Loucy (cell line): ENCODE measurements around the gene TARBP2.
"Not testable (repeated sequence)": the region's sequence is repeated elsewhere in the genome, so short reads cannot be mapped to it uniquely, and the experiment has no call there.

ENCODE experiments used
- H2AFZ ChIP-seq: fragments of 200-600 bp; sonication (generic); 2 replicates; pipeline ENCODE4 v1.6.0; 2016; ENCODE audit warnings: antibody characterized with exemption, mild to moderate bottlenecking, low read length, moderate library complexity
- H3F3A ChIP-seq: fragments of 200-600 bp; 2 replicates; pipeline ENCODE4 v1.6.0; 2016; ENCODE audit warnings: antibody characterized with exemption, low read depth, mild to moderate bottlenecking
- H3K27me3 ChIP-seq: fragments of 200-600 bp; sonication (generic); 2 replicates; pipeline ENCODE4 v1.6.1; 2014; ENCODE audit warnings: low read length, mild to moderate bottlenecking; ENCODE audit not compliant: insufficient read depth, poor library complexity, severe bottlenecking
- H3K36me3 ChIP-seq: fragments of 200-600 bp; sonication (generic); 2 replicates; pipeline ENCODE4 v1.6.1; 2016; ENCODE audit warnings: low read length; ENCODE audit not compliant: insufficient read depth
- H3K4me1 ChIP-seq: fragments of 200-600 bp; sonication (generic); 2 replicates; pipeline ENCODE4 v1.5.1; 2014; ENCODE audit warnings: low read length, mild to moderate bottlenecking; ENCODE audit not compliant: insufficient read depth, poor library complexity, severe bottlenecking
- H3K4me2 ChIP-seq: fragments of 200-600 bp; sonication (generic); 2 replicates; pipeline ENCODE4 v1.6.0; 2014; ENCODE audit warnings: antibody characterized with exemption, low read length, low read depth, mild to moderate bottlenecking; ENCODE audit not compliant: poor library complexity, severe bottlenecking
- H3K4me3 ChIP-seq: fragments of 200-600 bp; sonication (generic); 2 replicates; pipeline ENCODE4 v1.5.1; 2014; ENCODE audit warnings: low read length, mild to moderate bottlenecking, mixed read lengths; ENCODE audit not compliant: poor library complexity, severe bottlenecking
- H3K79me2 ChIP-seq: fragments of 200-600 bp; sonication (generic); 2 replicates; pipeline ENCODE4 v1.6.1; 2014; ENCODE audit warnings: low read length; ENCODE audit not compliant: insufficient read depth
- H3K9ac ChIP-seq: fragments of 200-600 bp; sonication (generic); 2 replicates; pipeline ENCODE4 v1.6.0; 2014; ENCODE audit warnings: mild to moderate bottlenecking, low read depth, low read length, moderate library complexity; ENCODE audit not compliant: poor library complexity, severe bottlenecking
- H3K9me2 ChIP-seq: fragments of 200-600 bp; sonication (generic); replicated peaks from 2 replicates; pipeline ENCODE4 v1.6.1; 2016; ENCODE audit warnings: low read depth, low read length, mixed read lengths
- H3K9me3 ChIP-seq: fragments of 200-600 bp; sonication (generic); 2 replicates; pipeline ENCODE4 v1.6.1; 2014; ENCODE audit warnings: mild to moderate bottlenecking, antibody characterized with exemption, low read length, low read depth; ENCODE audit not compliant: insufficient read depth
- H4K20me1 ChIP-seq: fragments of 200-600 bp; sonication (generic); 2 replicates; pipeline ENCODE4 v1.6.0; 2014; ENCODE audit warnings: antibody characterized with exemption, low read length, mild to moderate bottlenecking; ENCODE audit not compliant: insufficient read depth, poor library complexity, severe bottlenecking
- EZH2phosphoT487 ChIP-seq: fragments of 200-600 bp; IDR thresholded peaks from 2 replicates; pipeline ENCODE4 v1.6.1; 2018; ENCODE audit warnings: antibody characterized with exemption, mild to moderate bottlenecking, moderate library complexity, borderline replicate concordance
- TF ChIP-seq, protein P1 (sequence below): fragments of 200-600 bp; sonication (generic); conservative IDR thresholded peaks from 2 replicates; pipeline ENCODE4 v1.5.1; 2014; ENCODE audit warnings: mild to moderate bottlenecking, antibody characterized with exemption, low read length

The TARBP2 gene

DNA sequence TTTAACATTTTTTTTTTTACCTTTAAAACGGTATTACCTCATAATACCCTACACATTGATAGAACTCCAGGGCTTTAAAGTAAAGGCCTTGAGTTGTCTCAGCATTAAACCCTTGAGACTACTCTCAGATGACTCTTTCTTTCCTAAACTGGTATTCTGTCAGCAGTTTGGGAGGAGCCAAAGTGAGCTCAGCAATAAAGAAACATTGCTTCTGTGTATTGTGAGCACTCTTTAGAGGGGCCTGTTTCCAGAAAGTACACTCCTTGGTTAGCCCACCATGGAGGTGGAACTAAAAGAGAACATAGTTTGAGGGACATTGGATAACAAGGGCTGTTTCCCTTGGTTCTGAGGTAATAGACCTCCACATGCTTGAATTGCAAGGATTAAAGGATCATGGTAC lies 22.2 kb upstream of the TARBP2 start:
- no peaks in the 10 kb centered on the region for H3K27me3 ChIP-seq
- H3F3A ChIP-seq: peaks cover 4% of the 10 kb centered on the region; the same call in 1 of the 2 replicates
- TF ChIP-seq, protein P1, sequence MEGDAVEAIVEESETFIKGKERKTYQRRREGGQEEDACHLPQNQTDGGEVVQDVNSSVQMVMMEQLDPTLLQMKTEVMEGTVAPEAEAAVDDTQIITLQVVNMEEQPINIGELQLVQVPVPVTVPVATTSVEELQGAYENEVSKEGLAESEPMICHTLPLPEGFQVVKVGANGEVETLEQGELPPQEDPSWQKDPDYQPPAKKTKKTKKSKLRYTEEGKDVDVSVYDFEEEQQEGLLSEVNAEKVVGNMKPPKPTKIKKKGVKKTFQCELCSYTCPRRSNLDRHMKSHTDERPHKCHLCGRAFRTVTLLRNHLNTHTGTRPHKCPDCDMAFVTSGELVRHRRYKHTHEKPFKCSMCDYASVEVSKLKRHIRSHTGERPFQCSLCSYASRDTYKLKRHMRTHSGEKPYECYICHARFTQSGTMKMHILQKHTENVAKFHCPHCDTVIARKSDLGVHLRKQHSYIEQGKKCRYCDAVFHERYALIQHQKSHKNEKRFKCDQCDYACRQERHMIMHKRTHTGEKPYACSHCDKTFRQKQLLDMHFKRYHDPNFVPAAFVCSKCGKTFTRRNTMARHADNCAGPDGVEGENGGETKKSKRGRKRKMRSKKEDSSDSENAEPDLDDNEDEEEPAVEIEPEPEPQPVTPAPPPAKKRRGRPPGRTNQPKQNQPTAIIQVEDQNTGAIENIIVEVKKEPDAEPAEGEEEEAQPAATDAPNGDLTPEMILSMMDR: no peak
- no peak for TF ChIP-seq EZH2phosphoT487
- no peaks in the 10 kb centered on the region for H3K4me1 ChIP-seq
- no peak overlapping the region for H3K4me3 ChIP-seq
- H3K79me2 ChIP-seq: peaks cover 51% of the 10 kb centered on the region
- H2AFZ ChIP-seq: no peak overlapping the region
- peaks cover 97% of the 10 kb centered on the region for H3K36me3 ChIP-seq
- no peaks in the 10 kb centered on the region for H3K9me3 ChIP-seq
- peaks cover 88% of the 10 kb centered on the region for H4K20me1 ChIP-seq
- no peak overlapping the region for H3K9ac ChIP-seq
- no peak overlapping the region for H3K4me2 ChIP-seq
- H3K9me2 ChIP-seq: no peaks in the 10 kb centered on the region

DNA sequence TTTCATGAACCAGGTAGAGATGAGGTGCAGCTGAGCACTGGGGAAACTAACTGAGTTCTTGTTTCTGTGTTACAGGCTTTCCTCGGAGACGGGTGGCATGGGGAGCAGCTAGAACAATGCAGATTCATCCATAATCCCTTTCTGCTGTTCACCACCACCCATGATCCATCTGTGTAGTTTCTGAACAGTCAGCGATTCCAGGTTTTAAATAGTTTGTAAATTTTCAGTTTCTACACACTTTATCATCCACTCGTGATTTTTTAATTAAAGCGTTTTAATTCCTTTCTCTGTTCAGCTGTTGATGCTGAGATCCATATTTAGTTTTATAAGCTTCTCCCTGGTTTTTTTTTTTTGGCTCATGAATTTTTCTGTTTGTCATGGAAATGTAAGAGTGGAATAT lies 21.8 kb upstream of the TARBP2 start:
- H3K27me3 ChIP-seq: no peaks in the 10 kb centered on the region
- H2AFZ ChIP-seq: no peak overlapping the region
- H3K9me3 ChIP-seq: no peaks in the 10 kb centered on the region
- TF ChIP-seq, protein P1: no peak
- TF ChIP-seq EZH2phosphoT487: no peak
- H3K4me1 ChIP-seq: no peaks in the 10 kb centered on the region
- H3F3A ChIP-seq: peaks cover 4% of the 10 kb centered on the region; the same call in 1 of the 2 replicates
- peaks cover 47% of the 10 kb centered on the region for H3K79me2 ChIP-seq
- no peak overlapping the region for H3K4me2 ChIP-seq
- no peak overlapping the region for H3K9ac ChIP-seq
- H3K36me3 ChIP-seq: peaks cover 96% of the 10 kb centered on the region
- no peaks in the 10 kb centered on the region for H3K9me2 ChIP-seq
- H3K4me3 ChIP-seq: no peak overlapping the region
- H4K20me1 ChIP-seq: peaks cover 83% of the 10 kb centered on the region

DNA sequence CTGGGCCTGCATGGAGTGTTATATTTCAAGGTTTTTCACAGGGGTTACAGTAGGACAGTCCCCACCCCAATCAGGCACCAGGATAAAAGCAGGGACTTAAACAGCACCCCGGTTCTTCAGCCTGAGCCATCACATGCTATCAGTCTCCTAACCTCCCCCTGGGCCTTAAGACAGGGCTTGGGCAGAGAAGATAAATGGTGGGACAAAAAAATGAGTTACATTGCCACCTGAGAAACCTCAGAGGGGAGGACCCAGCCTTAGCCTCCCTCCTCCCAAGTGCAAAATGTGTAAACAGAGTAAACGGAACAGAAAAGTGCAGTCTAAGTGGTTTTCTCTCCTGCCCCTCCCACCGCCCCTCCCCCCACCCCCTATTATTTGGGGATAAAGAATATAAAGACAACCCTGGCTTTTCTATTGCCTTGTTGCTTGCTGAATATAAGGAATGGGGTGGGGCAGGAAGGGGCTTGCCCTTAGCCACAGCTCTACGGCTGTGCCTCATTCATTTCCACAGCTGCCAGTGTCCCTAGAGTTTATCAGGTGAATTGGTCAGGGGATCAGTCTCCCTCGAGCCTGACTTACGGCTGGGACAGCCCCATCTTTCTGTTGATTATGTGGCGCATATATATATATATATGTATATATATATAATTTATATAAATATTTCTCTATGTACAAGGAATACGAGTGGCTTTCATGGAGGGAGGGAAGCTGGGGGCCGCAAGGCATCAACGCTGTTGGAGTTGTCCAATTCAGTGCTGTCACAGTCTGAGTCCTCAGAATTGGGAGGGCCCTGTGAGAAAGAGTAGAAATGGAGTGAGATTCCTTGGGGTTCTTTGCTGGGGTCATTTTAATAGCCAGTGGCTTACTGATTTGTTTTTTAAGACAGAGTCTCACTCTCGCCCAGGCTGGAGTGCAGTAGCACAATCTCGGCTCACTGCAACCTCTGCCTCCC lies 20.3 kb upstream of the TARBP2 start:
- Histone ChIP-seq H3K4me1 (no peaks in the 10 kb centered on the region), H3F3A (peaks cover 4% of the 10 kb centered on the region; the same call in 1 of the 2 replicates), H3K27me3 (no peaks in the 10 kb centered on the region), H3K4me2 (no peak overlapping the region), H3K79me2 (peaks cover 33% of the 10 kb centered on the region), H3K9me2 (no peaks in the 10 kb centered on the region), H3K36me3 (peaks cover 94% of the 10 kb centered on the region), H3K9me3 (no peaks in the 10 kb centered on the region), H2AFZ (no peak overlapping the region), H3K4me3 (no peak overlapping the region), H3K9ac (no peak overlapping the region), H4K20me1 (peaks cover 69% of the 10 kb centered on the region)
- TF ChIP-seq, protein P1: no peak
- TF ChIP-seq EZH2phosphoT487: no peak

DNA sequence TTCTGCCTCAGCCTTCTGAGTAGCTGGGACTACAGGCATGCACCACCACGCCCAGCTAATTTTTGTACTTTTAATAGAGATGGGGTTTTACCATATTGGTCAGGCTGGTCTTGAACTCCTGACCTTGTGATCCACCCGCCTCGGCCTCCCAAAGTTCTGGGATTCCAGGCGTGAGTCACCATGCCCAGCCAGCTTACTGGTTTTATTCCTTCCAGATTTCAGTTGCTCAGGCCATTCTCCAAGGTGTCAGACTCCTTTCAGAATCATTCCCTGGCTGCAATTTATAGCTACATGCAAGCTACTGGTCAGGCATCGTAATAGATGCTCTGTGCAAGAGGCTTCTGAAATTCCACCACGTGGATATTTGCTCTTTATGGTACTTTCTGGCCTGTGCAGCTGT lies 19.6 kb upstream of the TARBP2 start:
- not testable (repeated sequence) for H3K9ac ChIP-seq, H3K4me2 ChIP-seq, H3K27me3 ChIP-seq, H3F3A ChIP-seq, H3K4me3 ChIP-seq, H3K9me2 ChIP-seq, H3K9me3 ChIP-seq, H2AFZ ChIP-seq, H3K4me1 ChIP-seq
- Histone ChIP-seq H3K79me2 (peaks cover 26% of the 10 kb centered on the region), H4K20me1 (peaks cover 64% of the 10 kb centered on the region), H3K36me3 (peaks cover 94% of the 10 kb centered on the region)
